ENCODE results near the gene TAF11L14.
"Not testable (repeated sequence)": the region's sequence is repeated elsewhere in the genome, so short reads cannot be mapped to it uniquely, and the experiment has no call there.

TAF11L14 gene

GRCh38 chr5:17619354-17619753, 14.9 kb upstream of the TAF11L14 start:
- Histone ChIP-seq H3K4me3 (ENCODE audit: insufficient read depth, low read depth, low read length, poor library complexity, severe bottlenecking) (no peak overlapping the region), H3K4me1 (ENCODE audit: control insufficient read depth, insufficient read depth, low read length, poor library complexity, severe bottlenecking) (no peaks in the 10 kb centered on the region), H3K27ac (ENCODE audit: insufficient read depth, low read length, poor library complexity, severe bottlenecking) (no peak overlapping the region), H3K9me3 (ENCODE audit: control insufficient read depth, low read length) (no peaks in the 10 kb centered on the region), H3K36me3 (ENCODE audit: control insufficient read depth, insufficient read depth, low read length) (no peaks in the 10 kb centered on the region), H3K27me3 (replicated peaks; ENCODE audit: control insufficient read depth, insufficient read depth, low read length, poor library complexity, severe bottlenecking) (no peaks in the 10 kb centered on the region)
- no peak for DNase-seq

- Histone ChIP-seq H3K4me1 (ENCODE audit: control insufficient read depth, insufficient read depth, low read length, poor library complexity, severe bottlenecking) (no peaks in the 10 kb centered on the region), H3K36me3 (ENCODE audit: control insufficient read depth, insufficient read depth, low read length) (no peaks in the 10 kb centered on the region), H3K9me3 (ENCODE audit: control insufficient read depth, low read length) (no peaks in the 10 kb centered on the region), H3K27ac (ENCODE audit: insufficient read depth, low read length, poor library complexity, severe bottlenecking) (no peak overlapping the region), H3K27me3 (replicated peaks; ENCODE audit: control insufficient read depth, insufficient read depth, low read length, poor library complexity, severe bottlenecking) (no peaks in the 10 kb centered on the region), H3K4me3 (ENCODE audit: insufficient read depth, low read depth, low read length, poor library complexity, severe bottlenecking) (no peak overlapping the region)
- DNase-seq, result no peak
Observed at GRCh38 chr5:17620627-17621026, 13.6 kb upstream of the TAF11L14 start.

- Histone ChIP-seq H3K27ac (ENCODE audit: insufficient read depth, low read length, poor library complexity, severe bottlenecking) (no peak overlapping the region), H3K9me3 (ENCODE audit: control insufficient read depth, low read length) (no peaks in the 10 kb centered on the region), H3K27me3 (replicated peaks; ENCODE audit: control insufficient read depth, insufficient read depth, low read length, poor library complexity, severe bottlenecking) (no peaks in the 10 kb centered on the region), H3K4me1 (ENCODE audit: control insufficient read depth, insufficient read depth, low read length, poor library complexity, severe bottlenecking) (no peaks in the 10 kb centered on the region), H3K4me3 (ENCODE audit: insufficient read depth, low read depth, low read length, poor library complexity, severe bottlenecking) (no peak overlapping the region), H3K36me3 (ENCODE audit: control insufficient read depth, insufficient read depth, low read length) (no peaks in the 10 kb centered on the region)
- DNase-seq, result no peak
Observed at GRCh38 chr5:17625686-17626085, 8.6 kb upstream of the TAF11L14 start.

GRCh38 chr5:17631788-17632187, 2.5 kb upstream of the TAF11L14 start, which contains the start of gene TAF11L13:
TAF11L13 (plus strand) TSS chr5:17632088.
- not testable (repeated sequence) for H3K4me1 ChIP-seq (ENCODE audit: control insufficient read depth, insufficient read depth, low read length, poor library complexity, severe bottlenecking); H3K9me3 ChIP-seq (ENCODE audit: control insufficient read depth, low read length); H3K36me3 ChIP-seq (ENCODE audit: control insufficient read depth, insufficient read depth, low read length); H3K27ac ChIP-seq (ENCODE audit: insufficient read depth, low read length, poor library complexity, severe bottlenecking); H3K27me3 ChIP-seq (replicated peaks; ENCODE audit: control insufficient read depth, insufficient read depth, low read length, poor library complexity, severe bottlenecking); DNase-seq; H3K4me3 ChIP-seq (ENCODE audit: insufficient read depth, low read depth, low read length, poor library complexity, severe bottlenecking)

GRCh38 chr5:17649232-17649631, 15.0 kb downstream of the TAF11L14 start:
- DNase-seq; H3K27me3 ChIP-seq (replicated peaks; ENCODE audit: control insufficient read depth, insufficient read depth, low read length, poor library complexity, severe bottlenecking); H3K4me3 ChIP-seq (ENCODE audit: insufficient read depth, low read depth, low read length, poor library complexity, severe bottlenecking); H3K4me1 ChIP-seq (ENCODE audit: control insufficient read depth, insufficient read depth, low read length, poor library complexity, severe bottlenecking); H3K36me3 ChIP-seq (ENCODE audit: control insufficient read depth, insufficient read depth, low read length); H3K27ac ChIP-seq (ENCODE audit: insufficient read depth, low read length, poor library complexity, severe bottlenecking); H3K9me3 ChIP-seq (ENCODE audit: control insufficient read depth, low read length): not testable (repeated sequence)

- not testable (repeated sequence) for H3K27me3 ChIP-seq (replicated peaks; ENCODE audit: control insufficient read depth, insufficient read depth, low read length, poor library complexity, severe bottlenecking); DNase-seq; H3K4me3 ChIP-seq (ENCODE audit: insufficient read depth, low read depth, low read length, poor library complexity, severe bottlenecking); H3K4me1 ChIP-seq (ENCODE audit: control insufficient read depth, insufficient read depth, low read length, poor library complexity, severe bottlenecking); H3K27ac ChIP-seq (ENCODE audit: insufficient read depth, low read length, poor library complexity, severe bottlenecking); H3K36me3 ChIP-seq (ENCODE audit: control insufficient read depth, insufficient read depth, low read length); H3K9me3 ChIP-seq (ENCODE audit: control insufficient read depth, low read length)
Observed at GRCh38 chr5:17655201-17655759, 21.0 kb downstream of the TAF11L14 start.

- H3K4me3 ChIP-seq (ENCODE audit: insufficient read depth, low read depth, low read length, poor library complexity, severe bottlenecking), result no peak overlapping the region
- H3K36me3 ChIP-seq (ENCODE audit: control insufficient read depth, insufficient read depth, low read length), result no peaks in the 10 kb centered on the region
- DNase-seq, result no peak
- H3K9me3 ChIP-seq (ENCODE audit: control insufficient read depth, low read length), result no peaks in the 10 kb centered on the region
- no peaks in the 10 kb centered on the region for H3K27me3 ChIP-seq (replicated peaks; ENCODE audit: control insufficient read depth, insufficient read depth, low read length, poor library complexity, severe bottlenecking)
- H3K27ac ChIP-seq (ENCODE audit: insufficient read depth, low read length, poor library complexity, severe bottlenecking), result no peak overlapping the region
- no peaks in the 10 kb centered on the region for H3K4me1 ChIP-seq (ENCODE audit: control insufficient read depth, insufficient read depth, low read length, poor library complexity, severe bottlenecking)
Observed at GRCh38 chr5:17655921-17656320, 21.7 kb downstream of the TAF11L14 start.

- H3K9me3 ChIP-seq (ENCODE audit: control insufficient read depth, low read length), result no peaks in the 10 kb centered on the region
- H3K27me3 ChIP-seq (replicated peaks; ENCODE audit: control insufficient read depth, insufficient read depth, low read length, poor library complexity, severe bottlenecking), result no peaks in the 10 kb centered on the region
- no peaks in the 10 kb centered on the region for H3K4me1 ChIP-seq (ENCODE audit: control insufficient read depth, insufficient read depth, low read length, poor library complexity, severe bottlenecking)
- no peak overlapping the region for H3K4me3 ChIP-seq (ENCODE audit: insufficient read depth, low read depth, low read length, poor library complexity, severe bottlenecking)
- no peaks in the 10 kb centered on the region for H3K36me3 ChIP-seq (ENCODE audit: control insufficient read depth, insufficient read depth, low read length)
- no peak overlapping the region for H3K27ac ChIP-seq (ENCODE audit: insufficient read depth, low read length, poor library complexity, severe bottlenecking)
- no peak for DNase-seq
Observed at GRCh38 chr5:17663182-17663581, 28.9 kb downstream of the TAF11L14 start.

GRCh38 chr5:17665836-17666235, 31.6 kb downstream of the TAF11L14 start:
- H3K9me3 ChIP-seq (ENCODE audit: control insufficient read depth, low read length), result no peaks in the 10 kb centered on the region

GRCh38 chr5:17666726-17667235, 32.5 kb downstream of the TAF11L14 start:
- DNase-seq, result no peak
- Histone ChIP-seq H3K9me3 (ENCODE audit: control insufficient read depth, low read length) (no peaks in the 10 kb centered on the region), H3K36me3 (ENCODE audit: control insufficient read depth, insufficient read depth, low read length) (no peaks in the 10 kb centered on the region), H3K27ac (ENCODE audit: insufficient read depth, low read length, poor library complexity, severe bottlenecking) (no peak overlapping the region), H3K27me3 (replicated peaks; ENCODE audit: control insufficient read depth, insufficient read depth, low read length, poor library complexity, severe bottlenecking) (no peaks in the 10 kb centered on the region), H3K4me1 (ENCODE audit: control insufficient read depth, insufficient read depth, low read length, poor library complexity, severe bottlenecking) (no peaks in the 10 kb centered on the region), H3K4me3 (ENCODE audit: insufficient read depth, low read depth, low read length, poor library complexity, severe bottlenecking) (no peak overlapping the region)

More at GRCh38 chr5:17665836-17666235, 31.6 kb downstream of the TAF11L14 start:
- Histone ChIP-seq H3K4me1 (ENCODE audit: control insufficient read depth, insufficient read depth, low read length, poor library complexity, severe bottlenecking) (no peaks in the 10 kb centered on the region), H3K27me3 (replicated peaks; ENCODE audit: control insufficient read depth, insufficient read depth, low read length, poor library complexity, severe bottlenecking) (no peaks in the 10 kb centered on the region), H3K4me3 (ENCODE audit: insufficient read depth, low read depth, low read length, poor library complexity, severe bottlenecking) (no peak overlapping the region), H3K36me3 (ENCODE audit: control insufficient read depth, insufficient read depth, low read length) (no peaks in the 10 kb centered on the region), H3K27ac (ENCODE audit: insufficient read depth, low read length, poor library complexity, severe bottlenecking) (no peak overlapping the region)
- no peak for DNase-seq

Measured in effector memory CD4-positive, alpha-beta T cell (primary cell).